Stimulated activated CD8-positive, alpha-beta memory T cell treated with anti-CD3 and anti-CD28 coated beads, Interleukin-7, amount 100 ng/mL, for 24 hours (primary cell): ENCODE measurements around the gene SORCS1.

Experiments
- DNase-seq: peaks from one replicate; pipeline ENCODE4 v3.0.0-alpha.2; 2020; ENCODE audit warnings: low read depth

The SORCS1 gene

GRCh38 chr10:106593876-106594275, 570.6 kb downstream of the SORCS1 start:
- no peak for DNase-seq

DNA sequence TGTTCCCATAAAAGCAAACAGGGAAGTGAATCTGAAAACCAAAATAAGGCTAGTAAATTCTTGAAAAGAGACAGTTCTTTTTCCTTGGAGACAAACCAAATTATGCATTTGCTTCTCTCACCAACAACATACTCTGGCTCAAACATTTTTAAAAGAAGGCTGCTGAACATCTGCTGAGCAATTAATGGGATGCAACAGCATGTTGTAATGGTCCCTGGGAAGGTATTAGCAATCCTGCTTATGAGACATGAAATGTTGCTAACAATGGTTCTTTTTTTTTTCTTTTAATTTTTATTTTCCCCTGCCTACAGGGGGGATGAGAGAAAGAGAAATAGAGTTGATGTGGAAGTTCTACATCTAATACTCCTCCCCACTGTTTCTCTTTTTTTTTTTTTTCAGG, 572.1 kb downstream of the SORCS1 start:
- no peak for DNase-seq

DNA sequence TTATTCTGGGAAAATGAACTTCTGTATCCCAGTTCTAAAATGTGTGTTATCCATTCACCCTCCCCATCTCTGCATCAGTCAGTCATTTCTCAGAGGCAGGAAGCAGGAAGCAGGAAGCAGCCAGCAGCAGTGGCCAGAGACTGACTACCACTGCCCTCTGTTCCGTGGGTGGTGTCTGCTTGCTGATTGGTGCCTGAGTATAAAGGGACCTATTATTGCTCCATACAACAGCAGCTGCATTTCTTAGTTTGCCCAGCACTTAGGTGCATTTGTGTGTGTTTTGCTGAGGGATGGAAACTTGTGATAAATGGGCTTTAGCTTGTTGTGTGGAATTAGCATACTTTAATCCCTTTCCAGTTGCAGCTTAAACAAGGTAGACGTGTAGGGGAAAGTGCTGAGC, 582.2 kb downstream of the SORCS1 start:
- DNase-seq: no peak

DNA sequence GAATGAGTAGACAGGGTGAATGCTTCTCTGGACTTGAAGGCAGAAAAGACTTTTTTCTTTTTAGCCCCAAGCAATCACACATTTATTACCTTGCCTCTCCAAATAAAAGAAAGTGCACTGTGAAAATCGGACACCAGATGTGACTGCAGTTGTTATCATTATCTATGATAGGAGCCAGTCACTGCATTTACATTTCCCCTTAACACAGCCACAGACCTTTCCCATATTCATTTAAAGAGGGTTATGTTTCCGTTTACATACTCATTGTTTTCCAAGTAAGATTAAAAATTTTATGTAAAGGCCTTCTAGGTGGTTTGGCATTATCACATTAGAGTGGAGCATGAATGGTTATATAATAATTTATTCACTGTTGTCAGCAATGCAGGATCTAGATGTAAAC, 586.8 kb downstream of the SORCS1 start:
- no peak for DNase-seq

GRCh38 chr10:106577266-106577665, 587.2 kb downstream of the SORCS1 start:
- DNase-seq: no peak

GRCh38 chr10:106576534-106576933, 588.0 kb downstream of the SORCS1 start:
- no peak for DNase-seq

DNA sequence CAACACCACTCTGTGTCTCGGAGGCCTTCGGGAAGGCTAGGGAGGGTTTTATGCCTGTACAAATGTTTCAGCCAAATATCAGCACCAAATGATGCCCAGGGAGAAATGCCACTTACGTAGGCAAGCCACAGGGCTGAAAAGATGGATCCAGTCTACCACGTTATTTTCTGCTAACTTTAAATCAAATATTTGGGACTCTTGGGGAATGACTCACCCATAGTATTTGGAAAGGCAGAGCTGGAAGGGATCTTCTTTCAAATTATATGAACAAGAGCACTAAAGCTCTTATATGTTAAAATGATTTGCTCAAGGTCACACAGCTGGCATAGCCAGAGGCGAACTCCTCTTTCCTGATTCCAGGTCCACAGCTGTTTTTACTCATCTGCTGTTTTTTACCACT, 591.4 kb downstream of the SORCS1 start:
- no peak for DNase-seq

GRCh38 chr10:106571192-106571946, 593.1 kb downstream of the SORCS1 start:
- no peak for DNase-seq

GRCh38 chr10:106570268-106570667, 594.2 kb downstream of the SORCS1 start:
- no peak for DNase-seq

GRCh38 chr10:106567629-106568028, 596.9 kb downstream of the SORCS1 start:
- no peak for DNase-seq

DNA sequence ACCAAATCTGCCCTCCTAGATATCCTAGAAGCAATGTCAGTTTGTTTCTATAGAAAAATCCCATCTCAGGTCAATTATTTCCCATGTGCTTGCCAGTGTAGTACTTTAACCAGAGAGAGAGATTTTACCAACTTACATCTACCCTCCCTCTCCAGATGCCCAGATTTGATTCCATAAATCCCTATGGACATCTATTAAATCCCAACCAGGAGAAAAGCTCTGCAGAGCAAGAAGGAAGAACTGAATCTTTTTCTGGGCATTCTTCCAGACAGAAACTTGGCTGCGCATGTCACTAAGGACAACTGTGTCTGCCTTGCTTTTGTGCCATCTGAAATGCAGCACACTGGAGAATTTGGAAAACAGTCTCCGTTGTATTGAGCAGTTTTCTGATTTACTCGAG, 597.6 kb downstream of the SORCS1 start:
- no peak for DNase-seq

DNA sequence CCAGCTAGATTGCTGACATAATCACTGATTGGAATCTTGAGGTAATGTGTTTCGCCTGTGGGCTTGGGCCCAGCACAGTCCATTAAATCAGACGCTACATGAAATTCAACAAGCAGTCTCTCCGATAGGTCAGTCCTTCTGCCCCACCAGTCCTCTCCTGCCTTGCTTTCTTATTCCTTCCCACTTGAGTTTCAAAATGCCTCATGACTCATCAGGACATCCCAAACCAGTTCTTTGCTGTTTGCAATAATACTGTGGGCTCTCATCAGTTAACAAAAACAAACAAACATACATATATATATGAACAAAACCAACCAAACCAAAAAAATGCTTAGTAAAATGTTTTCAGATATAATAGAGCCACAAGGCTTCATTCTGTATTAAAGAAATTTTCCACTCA, 599.0 kb downstream of the SORCS1 start:
- no peak for DNase-seq

- no peak for DNase-seq
These were observed 601.1 kb downstream of the SORCS1 start for GRCh38 chr10:106563384-106563783.

DNA sequence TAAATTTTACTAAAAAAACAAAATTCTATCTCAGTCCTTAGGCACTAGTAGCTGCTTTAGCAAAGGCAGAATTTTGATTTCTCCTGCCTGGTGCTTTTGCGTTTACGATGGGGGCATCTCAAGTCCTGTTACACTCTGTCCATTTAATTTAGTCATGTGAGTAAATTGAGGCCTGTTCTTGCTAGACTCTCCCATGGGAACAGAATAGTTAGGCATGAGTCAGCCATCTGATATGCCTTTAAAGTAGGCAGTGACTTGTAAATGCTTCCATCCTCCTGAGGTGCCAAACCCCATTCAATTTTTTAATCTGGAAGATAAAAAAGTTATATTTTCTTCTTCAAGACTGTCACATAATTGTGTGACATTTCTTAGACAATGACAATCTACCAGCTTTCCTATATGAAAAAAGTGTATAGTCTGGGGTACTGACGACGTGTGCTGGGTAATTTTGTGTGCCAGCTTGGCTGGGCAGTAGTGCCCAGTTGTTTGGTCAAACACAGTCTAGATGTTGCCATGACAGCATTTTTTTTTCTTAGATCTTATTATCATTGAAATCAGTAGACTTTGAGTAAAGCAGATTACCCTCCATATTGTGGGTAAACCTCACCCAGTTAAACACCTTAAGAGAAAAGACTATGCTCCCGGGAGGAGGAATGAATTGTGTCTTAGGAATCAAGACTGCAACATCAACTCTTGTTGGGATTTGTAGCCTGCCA, 603.4 kb downstream of the SORCS1 start:
- no peak for DNase-seq

GRCh38 chr10:106559442-106559841, 605.1 kb downstream of the SORCS1 start:
- DNase-seq: no peak

GRCh38 chr10:106557951-106558733, 606.4 kb downstream of the SORCS1 start:
- no peak for DNase-seq

- DNase-seq: no peak
These were observed 607.5 kb downstream of the SORCS1 start for GRCh38 chr10:106557053-106557452.

DNA sequence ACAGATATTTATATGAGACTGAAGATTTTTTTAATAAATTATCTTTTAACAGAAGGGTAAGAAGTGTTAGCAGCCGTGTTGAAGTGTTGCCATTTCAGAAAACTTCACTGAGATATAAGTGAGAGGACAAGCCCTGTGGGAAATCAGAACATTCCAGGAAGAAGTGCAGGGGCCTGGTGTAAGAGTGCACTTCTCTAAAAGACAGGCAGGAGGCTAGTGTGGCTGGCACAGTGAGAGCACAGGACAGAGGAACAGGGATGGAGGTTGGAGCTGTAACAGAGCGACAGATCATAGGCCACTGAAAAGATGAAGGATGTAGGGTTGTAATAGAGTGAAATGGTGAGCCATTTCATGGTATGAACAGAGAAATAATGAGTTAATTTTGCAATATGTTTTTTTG, 608.9 kb downstream of the SORCS1 start:
- no peak for DNase-seq

DNA sequence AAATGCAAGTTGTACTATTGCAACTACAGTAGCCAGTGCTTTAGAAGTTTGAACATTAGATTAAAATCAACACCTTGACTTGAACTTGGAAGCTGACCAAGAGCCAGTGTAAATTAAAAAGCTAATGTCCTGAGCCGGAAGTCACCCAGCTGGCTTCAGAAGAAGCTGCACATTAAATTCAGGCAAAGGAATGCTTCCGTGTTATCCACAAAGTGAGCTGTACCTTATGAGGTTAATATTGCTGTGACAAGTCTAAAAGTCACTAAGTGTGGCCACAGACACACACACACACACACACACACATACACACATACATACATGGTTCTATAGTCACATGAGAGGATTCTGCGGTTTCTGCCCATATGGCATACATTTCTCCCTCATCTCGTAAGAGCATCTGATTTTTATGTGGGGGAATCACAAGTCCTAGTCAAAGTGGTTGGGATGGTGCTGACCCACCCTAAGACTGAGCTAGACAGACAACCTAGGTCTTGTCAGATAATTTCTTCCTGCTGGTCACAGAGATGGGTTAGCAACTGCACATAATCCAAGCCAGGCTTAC, 612.9 kb downstream of the SORCS1 start:
- DNase-seq: no peak

- no peak for DNase-seq
These were observed 615.7 kb downstream of the SORCS1 start for GRCh38 chr10:106548832-106549231.

DNA sequence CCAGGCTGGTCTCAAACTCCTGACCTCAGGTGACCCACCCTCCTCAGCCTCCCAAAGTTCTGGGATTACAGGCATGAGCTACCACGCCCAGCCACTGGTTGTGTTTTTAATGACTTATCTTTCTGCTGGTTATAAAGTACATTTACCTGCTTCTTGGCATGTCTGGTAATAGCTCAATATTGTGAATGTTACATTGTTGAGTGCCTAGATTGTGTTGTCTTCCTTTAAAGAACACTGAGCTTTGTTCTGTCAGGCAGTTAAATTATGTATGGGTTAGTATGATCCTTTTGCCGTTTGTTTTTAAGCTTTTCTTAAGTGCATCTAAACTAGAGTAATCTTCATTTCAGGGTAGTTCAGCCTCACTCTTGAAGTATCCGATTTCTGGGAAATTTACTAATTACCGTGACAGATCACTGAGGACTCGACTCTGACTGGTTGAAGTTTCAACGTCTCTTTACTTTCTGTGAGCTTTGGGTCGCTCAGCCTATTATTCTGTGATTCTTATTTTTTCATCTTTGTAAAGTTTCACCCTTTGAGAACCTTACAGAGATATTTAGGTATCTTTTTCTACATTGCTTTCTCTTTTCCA, 617.4 kb downstream of the SORCS1 start:
- DNase-seq: no peak

GRCh38 chr10:106542461-106542860, 622.0 kb downstream of the SORCS1 start:
- DNase-seq: no peak
